Fibroblast of mammary gland (primary cell): ENCODE data around the gene ARHGAP6.
A peak's percentile ranks its signal among the peaks of the same experiment; 100 is the strongest.

ENCODE experiments used
- DNase-seq: peaks from one replicate; pipeline ENCODE4 v3.0.0-alpha.2; 2010; ENCODE audit warnings: low read depth
- H3K4me3 ChIP-seq: 2 replicates; pipeline ENCODE4 v1.5.1; 2011; ENCODE audit warnings: low read depth, mild to moderate bottlenecking, low read length, moderate library complexity; ENCODE audit not compliant: control insufficient read depth
- CTCF ChIP-seq: conservative IDR thresholded peaks from 2 replicates; pipeline ENCODE4 v1.5.1; 2011; ENCODE audit warnings: low read depth, low read length, inconsistent platforms; ENCODE audit not compliant: control insufficient read depth, insufficient read depth

The ARHGAP6 gene

DNA sequence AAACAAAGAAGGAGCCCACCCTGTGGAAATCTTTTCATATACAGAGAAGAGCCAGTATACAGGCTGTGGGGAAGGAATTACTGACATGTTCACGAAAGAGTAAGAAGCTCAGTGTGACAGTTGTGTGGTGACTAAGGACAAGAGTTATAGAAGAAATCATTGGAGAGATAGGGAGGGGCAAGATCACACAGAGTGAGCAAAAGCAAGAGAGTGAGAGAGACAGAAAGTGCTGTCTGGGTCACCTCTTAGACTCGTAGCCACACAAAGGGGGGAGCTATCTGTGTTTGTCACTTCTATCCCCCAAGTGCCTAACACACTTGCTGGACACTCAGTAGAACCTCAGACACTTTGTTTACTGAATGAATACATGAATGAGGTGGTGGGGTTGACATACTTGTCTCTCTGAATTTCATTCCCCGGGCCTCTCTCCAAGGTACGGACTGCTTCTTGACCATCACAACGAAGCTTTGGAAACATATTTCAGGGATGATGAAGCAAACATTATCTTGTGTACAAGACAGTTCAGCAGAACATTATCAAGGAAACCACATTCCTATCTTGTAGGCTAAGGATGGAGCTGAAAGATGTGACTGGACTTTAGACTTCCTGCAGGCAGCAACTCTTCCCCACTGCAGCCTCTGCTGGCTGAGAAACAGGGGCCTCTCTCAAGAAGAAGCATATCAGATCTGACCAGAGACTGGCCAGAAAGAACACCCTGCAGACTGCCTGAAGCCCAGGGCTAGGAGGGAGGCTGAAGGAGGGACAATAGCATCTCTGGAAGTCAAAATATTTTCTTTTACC lies 204.3 kb downstream of the ARHGAP6 start:
- TF ChIP-seq CTCF = no peak
- no peak overlapping the region for H3K4me3 ChIP-seq
- peak; percentile 55 for DNase-seq

DNA sequence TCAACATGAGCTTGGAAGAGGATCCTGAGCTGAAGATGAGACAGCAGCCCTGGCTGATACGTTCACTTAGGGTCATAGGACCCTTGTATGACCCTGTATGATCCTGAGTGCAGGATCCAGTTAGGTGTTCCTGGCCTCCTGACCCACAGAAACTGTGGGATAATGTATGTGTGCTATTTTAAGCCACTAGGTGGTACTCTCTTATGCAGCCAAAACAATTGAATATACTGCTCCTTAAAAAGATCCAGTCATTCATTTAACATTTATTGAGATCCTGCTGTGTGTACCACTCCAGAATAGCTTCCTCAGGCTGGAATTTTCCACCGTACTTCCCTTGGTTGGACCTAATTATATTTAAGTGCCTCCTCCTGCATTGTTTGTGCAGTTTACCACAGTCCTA lies 205.4 kb downstream of the ARHGAP6 start:
- peak; percentile 22 for TF ChIP-seq CTCF
- no peak overlapping the region for H3K4me3 ChIP-seq
- peak; percentile 17 for DNase-seq

DNA sequence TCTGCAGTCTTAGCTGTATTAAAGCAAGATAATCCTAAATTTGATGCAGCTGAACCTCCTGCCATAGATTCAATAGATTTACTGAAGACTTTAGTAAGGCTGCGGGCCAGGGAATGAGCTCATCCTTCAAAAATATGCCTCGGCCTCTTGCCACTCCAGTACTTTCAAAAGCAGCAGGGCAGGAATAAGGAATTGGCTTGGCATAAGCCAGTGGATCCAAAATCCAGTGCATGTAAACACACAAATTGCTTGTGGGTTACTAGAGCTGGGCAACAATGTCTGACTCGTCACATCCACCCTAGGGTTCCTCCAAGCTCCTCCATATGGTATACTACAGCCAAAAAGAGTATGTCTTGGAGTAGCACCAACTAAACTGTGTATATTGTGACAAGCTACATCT lies 207.6 kb downstream of the ARHGAP6 start:
- peak; percentile 57 for DNase-seq
- no peak for TF ChIP-seq CTCF
- H3K4me3 ChIP-seq = no peak overlapping the region

- TF ChIP-seq CTCF = no peak
Measured at GRCh38 chrX:11451151-11451550, 214.6 kb downstream of the ARHGAP6 start.

GRCh38 chrX:11450354-11450753 lies 215.4 kb downstream of the ARHGAP6 start:
- DNase-seq = no peak
- TF ChIP-seq CTCF = no peak
- H3K4me3 ChIP-seq = no peak overlapping the region

More at GRCh38 chrX:11451151-11451550, 214.6 kb downstream of the ARHGAP6 start:
- no peak for DNase-seq
- no peak overlapping the region for H3K4me3 ChIP-seq

DNA sequence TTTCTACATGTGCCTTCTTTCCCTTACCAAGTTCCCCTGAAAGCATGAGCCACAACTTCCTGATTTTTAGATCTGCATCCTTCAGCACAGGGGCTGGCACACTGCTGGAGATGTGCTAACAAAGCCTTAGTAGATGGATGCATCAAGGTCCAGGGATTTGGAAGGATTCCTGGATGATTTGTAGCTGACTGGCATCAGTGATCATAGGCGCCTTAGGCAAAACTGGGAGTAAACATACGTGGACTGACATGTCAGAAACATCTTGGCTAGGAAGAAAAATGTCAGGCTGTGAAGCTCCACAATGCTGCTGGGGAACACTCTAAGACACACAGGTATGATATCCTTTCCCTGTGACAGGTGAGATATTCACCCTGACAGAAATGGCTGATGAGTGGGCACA lies 216.1 kb downstream of the ARHGAP6 start:
- TF ChIP-seq CTCF = no peak
- H3K4me3 ChIP-seq = no peak overlapping the region
- DNase-seq = no peak
